Measurements from ENCODE around the gene ACSM5.

DNA sequence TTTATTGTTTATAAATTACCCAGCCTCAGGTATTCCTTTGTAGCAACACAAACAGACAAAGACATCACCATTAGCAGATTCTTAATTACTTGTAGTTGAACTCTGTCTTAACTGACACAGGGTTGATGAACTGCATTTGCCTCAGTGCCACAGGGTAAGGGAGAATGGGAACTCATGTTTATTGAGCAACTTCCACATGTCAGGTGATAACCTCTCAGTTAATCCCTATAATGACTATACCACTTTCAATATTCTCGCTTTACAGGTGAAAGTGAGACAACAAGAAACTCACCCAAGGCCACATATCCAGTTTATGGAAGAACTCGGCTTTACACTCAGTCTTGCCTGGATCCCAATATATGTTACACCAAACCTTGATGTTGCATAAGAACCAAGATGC is 13.4 kb upstream of the ACSM5 start:
- TF ChIP-seq, protein P1, sequence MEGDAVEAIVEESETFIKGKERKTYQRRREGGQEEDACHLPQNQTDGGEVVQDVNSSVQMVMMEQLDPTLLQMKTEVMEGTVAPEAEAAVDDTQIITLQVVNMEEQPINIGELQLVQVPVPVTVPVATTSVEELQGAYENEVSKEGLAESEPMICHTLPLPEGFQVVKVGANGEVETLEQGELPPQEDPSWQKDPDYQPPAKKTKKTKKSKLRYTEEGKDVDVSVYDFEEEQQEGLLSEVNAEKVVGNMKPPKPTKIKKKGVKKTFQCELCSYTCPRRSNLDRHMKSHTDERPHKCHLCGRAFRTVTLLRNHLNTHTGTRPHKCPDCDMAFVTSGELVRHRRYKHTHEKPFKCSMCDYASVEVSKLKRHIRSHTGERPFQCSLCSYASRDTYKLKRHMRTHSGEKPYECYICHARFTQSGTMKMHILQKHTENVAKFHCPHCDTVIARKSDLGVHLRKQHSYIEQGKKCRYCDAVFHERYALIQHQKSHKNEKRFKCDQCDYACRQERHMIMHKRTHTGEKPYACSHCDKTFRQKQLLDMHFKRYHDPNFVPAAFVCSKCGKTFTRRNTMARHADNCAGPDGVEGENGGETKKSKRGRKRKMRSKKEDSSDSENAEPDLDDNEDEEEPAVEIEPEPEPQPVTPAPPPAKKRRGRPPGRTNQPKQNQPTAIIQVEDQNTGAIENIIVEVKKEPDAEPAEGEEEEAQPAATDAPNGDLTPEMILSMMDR (IDR thresholded peaks at IDR 0.05; ENCODE audit: low read depth, low read length, poor library complexity, severe bottlenecking), result no peak
- TF ChIP-seq EZH2phosphoT487 (IDR thresholded peaks at IDR 0.05; ENCODE audit: borderline replicate concordance, low read length), result no peak
